ENCODE results near the gene ADRM1.

Gene ADRM1

GRCh38 chr20:62342910-62343309 lies 40.1 kb downstream of the ADRM1 start:
- no peak for DNase-seq

- no peak for DNase-seq
These were observed 41.3 kb downstream of the ADRM1 start for GRCh38 chr20:62344092-62344491.

- DNase-seq = no peak
These were observed 42.0 kb downstream of the ADRM1 start for GRCh38 chr20:62344782-62345181.

GRCh38 chr20:62345681-62346370 lies 43.0 kb downstream of the ADRM1 start:
- no peak for DNase-seq

- no peak for DNase-seq
These were observed 43.8 kb downstream of the ADRM1 start for GRCh38 chr20:62346398-62347150.

- DNase-seq = no peak
These were observed 44.3 kb downstream of the ADRM1 start for GRCh38 chr20:62347151-62347404.

- DNase-seq = no peak
These were observed 44.6 kb downstream of the ADRM1 start for GRCh38 chr20:62347445-62347844.

GRCh38 chr20:62348604-62349003 lies 45.8 kb downstream of the ADRM1 start:
- no peak for DNase-seq

GRCh38 chr20:62349556-62350097 lies 46.8 kb downstream of the ADRM1 start:
- DNase-seq = no peak

GRCh38 chr20:62350098-62350628 lies 47.4 kb downstream of the ADRM1 start:
- DNase-seq = no peak

GRCh38 chr20:62350629-62351422 lies 48.0 kb downstream of the ADRM1 start:
- DNase-seq = no peak

- DNase-seq = no peak
These were observed 48.9 kb downstream of the ADRM1 start for GRCh38 chr20:62351469-62352401.

- DNase-seq = no peak
These were observed 49.8 kb downstream of the ADRM1 start for GRCh38 chr20:62352402-62353288.

GRCh38 chr20:62353289-62354030 lies 50.7 kb downstream of the ADRM1 start:
- DNase-seq = no peak

GRCh38 chr20:62354031-62354808 lies 51.4 kb downstream of the ADRM1 start:
- no peak for DNase-seq

GRCh38 chr20:62354811-62355341 lies 52.1 kb downstream of the ADRM1 start:
- DNase-seq = no peak

GRCh38 chr20:62355516-62355877 lies 52.7 kb downstream of the ADRM1 start:
- no peak for DNase-seq

- DNase-seq = no peak
These were observed 53.2 kb downstream of the ADRM1 start for GRCh38 chr20:62355878-62356588.
